GM18502 (cell line): ENCODE data around the gene ESAM.

ENCODE experiments used
- ATAC-seq: cut with Tn5 transposase; IDR thresholded peaks from one replicate; pipeline ENCODE4 v1.9.1; 2021; ENCODE audit warnings: mild to moderate bottlenecking; ENCODE audit not compliant: unreplicated experiment, poor library complexity

The ESAM gene

GRCh38 chr11:124762105-124762623 lies at the start of gene ESAM:
ESAM (minus strand) TSS chr11:124762290; CDS start chr11:124762154, 136 bp downstream.
- ATAC-seq = peak; percentile 60

GRCh38 chr11:124811399-124812125 lies 49.5 kb upstream of the ESAM start:
- ATAC-seq = no peak

- no peak for ATAC-seq
Observed at GRCh38 chr11:124807660-124808270, 45.7 kb upstream of the ESAM start.

- no peak for ATAC-seq
Observed at GRCh38 chr11:124807201-124807600, 45.1 kb upstream of the ESAM start.

- no peak for ATAC-seq
Observed at GRCh38 chr11:124804884-124805283, 42.8 kb upstream of the ESAM start.

GRCh38 chr11:124801636-124802312 lies 39.7 kb upstream of the ESAM start:
- no peak for ATAC-seq

- no peak for ATAC-seq
Observed at GRCh38 chr11:124801014-124801413, 38.9 kb upstream of the ESAM start.

- peak; percentile 86 for ATAC-seq
Observed at GRCh38 chr11:124800226-124800929, 38.3 kb upstream of the ESAM start, which contains the start of gene MSANTD2. MSANTD2 (minus strand) TSS chr11:124800406; CDS start chr11:124800380, 26 bp downstream.

GRCh38 chr11:124799348-124800225 lies 37.5 kb upstream of the ESAM start:
- peak; percentile 44 for ATAC-seq

GRCh38 chr11:124798991-124799347 lies 36.9 kb upstream of the ESAM start:
- peak; percentile 33 for ATAC-seq

- ATAC-seq = no peak
Observed at GRCh38 chr11:124796312-124796711, 34.2 kb upstream of the ESAM start.

GRCh38 chr11:124793466-124794278 lies 31.6 kb upstream of the ESAM start:
- ATAC-seq = peak; percentile 67

- peak; percentile 73 for ATAC-seq
Observed at GRCh38 chr11:124791626-124792341, 29.7 kb upstream of the ESAM start.

- ATAC-seq = no peak
Observed at GRCh38 chr11:124788521-124788920, 26.4 kb upstream of the ESAM start.

GRCh38 chr11:124784051-124784450 lies 22.0 kb upstream of the ESAM start:
- no peak for ATAC-seq

GRCh38 chr11:124783002-124783401 lies 20.9 kb upstream of the ESAM start:
- ATAC-seq = no peak

GRCh38 chr11:124779568-124779967 lies 17.5 kb upstream of the ESAM start:
- ATAC-seq = no peak

- no peak for ATAC-seq
Observed at GRCh38 chr11:124778281-124778680, 16.2 kb upstream of the ESAM start.
